ENCODE measurements around the gene MPLKIP. TPM values are rescaled to one million over a fixed set of nuclear protein-coding genes. Genes with fewer than 3 reads are reported as not detected.

Gene MPLKIP
- total RNA-seq, 1 experiment from 2014 or later: 79.2 TPM

DNA sequence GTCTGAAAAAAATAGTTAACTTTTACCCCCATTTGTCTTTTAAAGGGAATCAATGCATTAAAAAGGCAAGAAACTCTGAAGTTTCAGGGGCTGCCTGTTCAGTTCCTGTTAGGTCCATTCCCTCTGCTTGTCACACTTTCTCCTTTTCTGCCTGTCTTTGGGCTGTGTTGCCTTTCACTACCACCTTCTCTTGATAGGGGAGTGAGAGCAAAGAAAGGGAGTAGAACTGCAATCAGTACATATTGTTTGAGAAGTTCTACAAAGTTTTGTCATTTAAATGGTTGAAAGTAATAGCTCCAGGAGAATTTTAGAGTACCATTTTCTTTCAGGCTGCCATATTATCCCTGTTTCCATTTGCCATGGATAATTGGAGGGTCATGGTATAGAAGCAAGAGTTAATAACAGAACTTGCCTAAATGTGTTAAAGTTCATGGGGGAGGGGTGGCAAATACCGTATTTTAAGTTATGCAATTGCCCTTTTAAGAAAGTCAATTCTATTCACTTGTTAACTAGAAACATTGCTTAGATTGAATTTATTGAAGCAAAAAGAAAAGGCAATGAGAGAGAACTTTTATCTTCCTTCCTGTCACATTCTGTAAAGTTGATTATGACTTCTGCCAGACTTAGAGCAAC is 38.6 kb downstream of the MPLKIP start:
- CTCF ChIA-PET: no interaction called here
- H3K9me2 ChIP-seq (ENCODE audit: insufficient read depth): no peaks in the 10 kb centered on the region
- no peaks in the 10 kb centered on the region for H3K79me2 ChIP-seq (ENCODE audit: low read depth)
- no TSS peak for BruUV-seq (replicated peaks)
- H2AFZ ChIP-seq: no peak overlapping the region
- peaks cover 33% of the 10 kb centered on the region for H3K36me3 ChIP-seq (ENCODE audit: low read depth)
- no peak overlapping the region for H3K27ac ChIP-seq
- peaks cover 20% of the 10 kb centered on the region for H3F3A ChIP-seq (ENCODE audit: insufficient read depth, low read depth)
- no peak for DNase-seq
- TF ChIP-seq CTCF (conservative IDR thresholded peaks at IDR 0.05): no peak
- TF ChIP-seq EZH2 (IDR thresholded peaks at IDR 0.05; ENCODE audit: low read depth): no peak
- H4K20me1 ChIP-seq (ENCODE audit: insufficient read depth): peaks cover 5% of the 10 kb centered on the region
- intact Hi-C loops (cut with micrococcal nuclease; ENCODE audit: unreplicated experiment): no loop called here
- H3K4me1 ChIP-seq (replicated peaks; ENCODE audit: insufficient read depth): no peaks in the 10 kb centered on the region
- POLR2A ChIA-PET (ENCODE audit: unreplicated experiment): no interaction called here
- no peak overlapping the region for H3K4me2 ChIP-seq
- no peaks in the 10 kb centered on the region for H3K9me3 ChIP-seq (ENCODE audit: insufficient read depth, low read depth)
- no peak overlapping the region for H3K4me3 ChIP-seq
- H3K27me3 ChIP-seq (ENCODE audit: insufficient read depth, low read depth): no peaks in the 10 kb centered on the region

DNA sequence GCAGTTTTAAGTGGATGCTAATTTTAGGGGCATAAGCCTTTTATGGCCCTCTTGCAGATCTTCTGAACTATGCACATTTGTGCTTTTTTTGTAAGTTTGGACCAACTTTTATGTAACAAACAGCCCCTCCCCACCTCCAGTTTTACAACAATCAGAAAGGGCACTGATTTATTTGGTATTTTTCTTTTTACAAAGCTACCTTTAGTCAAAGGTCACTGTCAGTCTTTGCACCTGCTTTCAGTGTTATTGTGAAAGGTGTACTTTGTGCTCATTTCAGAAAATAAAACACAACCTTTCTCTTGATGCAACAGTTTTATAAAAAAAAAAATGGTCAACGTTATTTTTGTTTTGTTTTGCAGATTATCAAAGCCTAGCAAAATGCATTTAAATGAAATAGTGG is 39.2 kb downstream of the MPLKIP start:
- Histone ChIP-seq H3K9me3 (ENCODE audit: insufficient read depth, low read depth) (no peaks in the 10 kb centered on the region), H3K36me3 (ENCODE audit: low read depth) (peaks cover 33% of the 10 kb centered on the region), H3K4me3 (no peak overlapping the region), H3K9me2 (ENCODE audit: insufficient read depth) (no peaks in the 10 kb centered on the region), H3K27ac (no peak overlapping the region), H3K27me3 (ENCODE audit: insufficient read depth, low read depth) (no peaks in the 10 kb centered on the region), H3F3A (ENCODE audit: insufficient read depth, low read depth) (peaks cover 19% of the 10 kb centered on the region; the same call in 1 of the 2 replicates), H3K4me1 (replicated peaks; ENCODE audit: insufficient read depth) (no peaks in the 10 kb centered on the region), H2AFZ (no peak overlapping the region), H3K79me2 (ENCODE audit: low read depth) (no peaks in the 10 kb centered on the region), H4K20me1 (ENCODE audit: insufficient read depth) (peaks cover 5% of the 10 kb centered on the region), H3K4me2 (no peak overlapping the region)
- BruUV-seq (replicated peaks): no TSS peak
- CTCF ChIA-PET: no interaction called here
- POLR2A ChIA-PET (ENCODE audit: unreplicated experiment): no interaction called here
- intact Hi-C loops (cut with micrococcal nuclease; ENCODE audit: unreplicated experiment): no loop called here
- no peak for DNase-seq
- no peak for TF ChIP-seq CTCF (conservative IDR thresholded peaks at IDR 0.05)
- TF ChIP-seq EZH2 (IDR thresholded peaks at IDR 0.05; ENCODE audit: low read depth): no peak

DNA sequence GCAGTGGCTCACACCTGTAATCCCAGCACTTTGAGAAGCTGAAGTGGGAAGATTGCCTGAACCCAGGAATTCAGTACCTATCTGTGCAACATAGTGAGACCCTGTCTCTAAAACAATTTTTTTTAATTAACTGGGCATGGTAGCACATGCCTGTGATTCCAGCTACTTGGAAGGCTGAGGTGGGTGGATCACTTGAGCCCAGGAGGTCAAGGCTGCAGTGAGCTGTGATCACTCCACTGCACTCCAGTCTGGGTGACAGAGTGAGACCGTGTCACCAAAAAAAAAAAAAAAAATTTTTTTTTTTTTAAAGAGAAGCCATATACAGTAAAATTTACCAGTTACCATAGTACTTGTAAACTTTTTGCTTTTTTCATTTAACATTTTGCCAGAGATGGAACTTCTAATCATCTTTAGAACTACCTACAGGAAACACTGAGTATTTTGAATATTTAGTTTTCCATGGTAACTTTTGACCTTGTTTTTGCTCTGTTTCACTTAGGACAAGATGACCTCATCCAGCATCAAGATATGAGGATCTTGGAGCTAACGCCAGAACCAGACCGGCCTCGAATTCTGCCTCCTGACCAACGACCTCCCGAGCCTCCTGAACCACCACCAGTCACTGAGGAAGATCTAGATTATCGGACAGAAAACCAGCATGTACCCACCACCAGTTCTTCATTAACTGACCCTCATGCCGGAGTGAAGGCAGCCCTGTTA is 40.6 kb downstream of the MPLKIP start:
- ChIA-PET CTCF (no interaction called here), POLR2A (ENCODE audit: unreplicated experiment) (no interaction called here)
- Histone ChIP-seq H3K27ac (no peak overlapping the region), H3K36me3 (ENCODE audit: low read depth) (peaks cover 33% of the 10 kb centered on the region), H2AFZ (no peak overlapping the region), H3K4me1 (replicated peaks; ENCODE audit: insufficient read depth) (no peaks in the 10 kb centered on the region), H3K79me2 (ENCODE audit: low read depth) (no peaks in the 10 kb centered on the region), H3K9me3 (ENCODE audit: insufficient read depth, low read depth) (no peaks in the 10 kb centered on the region), H4K20me1 (ENCODE audit: insufficient read depth) (peaks cover 2% of the 10 kb centered on the region; the same call in 1 of the 2 replicates), H3K4me2 (no peak overlapping the region), H3K27me3 (ENCODE audit: insufficient read depth, low read depth) (no peaks in the 10 kb centered on the region), H3F3A (ENCODE audit: insufficient read depth, low read depth) (peaks cover 19% of the 10 kb centered on the region; the same call in 1 of the 2 replicates), H3K4me3 (no peak overlapping the region), H3K9me2 (ENCODE audit: insufficient read depth) (no peaks in the 10 kb centered on the region)
- TF ChIP-seq CTCF (conservative IDR thresholded peaks at IDR 0.05): no peak
- no peak for TF ChIP-seq EZH2 (IDR thresholded peaks at IDR 0.05; ENCODE audit: low read depth)
- intact Hi-C loops (cut with micrococcal nuclease; ENCODE audit: unreplicated experiment): no loop called here
- BruUV-seq (replicated peaks): no TSS peak
- no peak for DNase-seq

All from PC-9 (cell line).